Caki2 (cell line): ENCODE data around the gene PIK3CD. TPM values are rescaled to one million over a fixed set of nuclear protein-coding genes. Genes with fewer than 3 reads are reported as not detected.
"Not testable (repeated sequence)": the region's sequence is repeated elsewhere in the genome, so short reads cannot be mapped to it uniquely, and the experiment has no call there.

ENCODE experiments used
- DNase-seq: peaks from one replicate; pipeline ENCODE4 v3.0.0-alpha.2; 2015; ENCODE audit warnings: low read depth
- in situ Hi-C: cut with HindIII; loops from 2 replicates; pipeline ENCODE4 v1.10.0; 2016; ENCODE audit warnings: low sequenced_read_pairs, low pct_unique_long_range_greater_than_20kb, mixed read lengths
- total RNA-seq: library from RNA; depleted of rRNA; stranded (reverse); fragments of >200 nt; shearing (Covaris generic); gene quantifications from 2 replicates; pipeline ENCODE4 v1.2.3, GENCODE V29; 2014; ENCODE audit warnings: low replicate concordance

The PIK3CD gene
- total RNA-seq, 1 experiment from 2014 or later: 7.0 TPM

DNA sequence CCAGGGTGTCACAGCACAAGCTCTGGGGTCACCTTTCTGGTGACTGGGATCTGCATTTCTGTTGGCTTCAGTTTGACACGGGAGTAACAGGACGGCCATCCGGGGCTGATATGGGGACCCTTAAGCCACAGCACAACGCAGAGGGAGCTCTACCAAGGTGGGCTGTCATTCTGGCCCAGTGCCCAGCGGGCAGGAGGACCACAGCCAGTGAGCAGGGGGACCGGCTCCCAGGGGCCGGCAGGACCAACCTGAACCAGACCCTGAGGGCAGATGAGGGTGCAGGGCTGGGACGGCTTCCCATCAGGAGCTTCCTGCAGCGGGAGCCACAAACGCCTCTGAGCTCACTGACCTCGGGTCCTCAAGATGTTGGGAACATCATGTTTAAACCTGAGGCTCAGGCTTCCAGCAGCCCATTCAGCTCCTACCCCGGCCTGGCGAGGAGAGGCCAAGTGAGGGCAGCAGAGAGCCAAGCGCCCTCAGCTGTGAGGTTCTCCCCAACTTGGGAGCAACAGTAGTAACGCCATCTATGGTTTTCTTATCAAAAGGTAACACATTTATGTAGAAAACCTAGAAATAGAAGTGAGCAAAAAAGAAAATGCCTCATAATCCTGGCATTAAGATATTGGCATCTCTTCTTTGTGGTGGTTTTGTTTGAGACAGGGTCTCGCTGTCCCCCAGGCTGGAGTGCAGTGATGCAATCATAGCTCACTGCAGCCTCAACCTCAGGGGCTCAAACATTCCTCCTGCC lies 36.0 kb upstream of the PIK3CD start:
- DNase-seq: no peak
- in situ Hi-C loops: no loop called here

DNA sequence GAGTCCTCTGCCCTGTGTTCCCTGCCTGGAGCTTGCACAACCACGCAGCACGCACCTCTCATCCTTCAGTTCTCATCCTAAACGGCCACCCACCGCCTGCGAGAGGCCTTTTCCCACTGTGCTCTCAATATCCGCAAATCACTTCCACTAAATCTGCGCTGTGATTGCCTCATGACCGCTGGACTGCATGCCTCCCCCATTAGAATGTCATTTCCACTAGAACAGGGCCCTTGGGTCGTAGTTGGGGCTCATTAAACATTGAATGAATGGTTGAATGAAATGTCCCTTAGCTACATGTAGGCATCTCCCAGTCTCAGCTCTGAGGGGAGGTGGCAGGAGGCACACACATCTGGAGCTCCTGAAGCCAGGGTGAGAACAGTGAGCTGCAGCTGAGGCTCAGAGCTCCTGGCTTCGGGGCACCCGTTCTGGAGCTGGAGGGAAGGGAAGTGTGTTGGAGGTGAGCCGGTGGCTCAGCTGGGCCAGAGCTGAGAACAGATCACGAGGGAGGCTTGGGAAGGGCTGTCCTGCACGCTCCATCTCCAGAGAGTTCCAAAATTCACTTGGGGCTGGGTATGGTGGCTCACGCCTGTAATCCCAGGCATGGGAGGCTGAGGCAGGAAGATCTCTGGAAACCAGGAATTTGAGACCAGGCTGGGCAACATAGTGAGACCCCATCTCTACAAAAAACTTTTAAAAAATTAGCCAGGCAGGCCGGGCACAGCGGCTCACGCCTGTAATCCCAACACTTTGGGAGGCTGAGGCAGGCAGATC lies 32.4 kb upstream of the PIK3CD start:
- DNase-seq: no peak
- in situ Hi-C loops: no loop called here

DNA sequence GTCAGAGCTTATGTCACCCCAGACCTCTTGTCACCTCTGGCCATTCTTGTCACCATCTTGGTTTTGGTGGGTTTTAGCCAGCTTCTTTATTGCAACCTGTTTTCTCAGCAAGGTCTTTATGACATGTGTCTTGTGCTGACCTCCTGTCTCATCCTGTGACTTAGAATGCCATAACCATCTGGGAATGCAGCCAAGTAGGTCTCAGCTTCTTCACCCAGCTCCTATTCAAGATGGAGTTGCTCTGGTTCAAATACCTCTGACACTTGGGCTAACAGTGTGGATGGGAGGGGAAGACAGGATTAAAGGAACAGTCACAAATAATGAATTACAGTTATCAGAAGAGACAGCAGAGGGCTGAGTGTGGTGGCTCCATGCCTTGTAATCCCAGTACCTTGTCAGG lies 30.5 kb upstream of the PIK3CD start:
- in situ Hi-C loops: no loop called here
- no peak for DNase-seq

DNA sequence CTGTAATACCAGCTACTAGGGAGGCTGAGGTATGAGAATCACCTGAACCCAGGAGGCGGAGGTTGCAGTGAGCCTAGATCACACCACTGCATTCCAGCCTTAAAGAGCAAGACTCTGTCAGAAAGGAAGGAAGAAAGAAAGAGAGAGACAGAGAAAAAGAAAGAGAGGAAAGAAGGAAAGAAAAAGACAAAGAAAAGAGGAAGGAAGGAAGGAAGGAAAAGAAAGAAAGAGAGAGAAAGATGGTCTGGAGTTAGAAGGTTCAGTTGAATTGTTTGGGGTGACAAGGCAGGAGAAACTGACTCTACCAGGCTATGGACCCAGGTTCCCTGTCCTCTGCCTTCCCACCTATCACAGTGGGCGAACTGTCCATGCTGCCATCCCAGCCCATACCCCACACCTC lies 27.4 kb upstream of the PIK3CD start:
- no peak for DNase-seq
- in situ Hi-C loops: no loop called here

DNA sequence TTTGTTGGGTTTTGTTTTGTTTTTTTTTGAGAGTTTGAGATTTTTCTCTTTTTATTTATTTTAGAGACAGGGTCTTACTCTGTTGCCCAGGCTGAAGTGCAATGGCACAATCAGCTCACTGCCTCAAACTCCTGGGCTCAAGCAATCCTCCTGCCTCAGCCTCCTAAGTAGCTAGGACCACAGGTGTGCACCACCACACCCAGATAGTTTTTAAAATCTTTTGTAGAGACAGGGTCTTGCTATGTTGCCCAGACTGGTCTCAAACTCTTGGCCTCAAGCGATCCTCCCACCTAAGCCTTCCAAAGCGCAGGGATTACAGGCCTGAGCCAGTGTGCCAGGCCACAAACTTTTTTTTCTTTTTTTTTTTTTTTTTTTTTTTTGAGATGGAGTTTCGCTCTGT lies 26.5 kb upstream of the PIK3CD start:
- DNase-seq, in situ Hi-C loops: not testable (repeated sequence)

DNA sequence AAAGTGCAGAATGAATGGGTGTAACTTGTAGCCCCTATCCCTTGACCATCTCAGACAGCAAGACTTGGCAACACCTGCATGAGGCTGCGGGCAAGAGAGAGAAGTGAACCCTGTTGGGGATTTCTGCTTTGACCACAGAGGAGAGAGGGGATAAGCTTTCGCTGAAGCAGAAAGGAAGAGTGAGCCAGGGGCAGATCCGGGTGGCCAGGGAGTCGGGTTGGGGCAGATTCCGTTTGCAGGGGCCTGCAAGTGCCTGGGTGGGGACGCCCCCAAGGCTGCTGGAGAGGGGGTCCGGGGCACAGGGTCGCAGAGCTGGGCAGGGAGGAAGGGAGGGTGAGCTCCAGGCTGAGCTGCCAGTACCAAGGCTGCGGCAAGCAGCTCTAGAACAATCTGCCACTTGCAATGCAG lies 25.3 kb upstream of the PIK3CD start:
- DNase-seq: no peak
- in situ Hi-C loops: no loop called here

DNA sequence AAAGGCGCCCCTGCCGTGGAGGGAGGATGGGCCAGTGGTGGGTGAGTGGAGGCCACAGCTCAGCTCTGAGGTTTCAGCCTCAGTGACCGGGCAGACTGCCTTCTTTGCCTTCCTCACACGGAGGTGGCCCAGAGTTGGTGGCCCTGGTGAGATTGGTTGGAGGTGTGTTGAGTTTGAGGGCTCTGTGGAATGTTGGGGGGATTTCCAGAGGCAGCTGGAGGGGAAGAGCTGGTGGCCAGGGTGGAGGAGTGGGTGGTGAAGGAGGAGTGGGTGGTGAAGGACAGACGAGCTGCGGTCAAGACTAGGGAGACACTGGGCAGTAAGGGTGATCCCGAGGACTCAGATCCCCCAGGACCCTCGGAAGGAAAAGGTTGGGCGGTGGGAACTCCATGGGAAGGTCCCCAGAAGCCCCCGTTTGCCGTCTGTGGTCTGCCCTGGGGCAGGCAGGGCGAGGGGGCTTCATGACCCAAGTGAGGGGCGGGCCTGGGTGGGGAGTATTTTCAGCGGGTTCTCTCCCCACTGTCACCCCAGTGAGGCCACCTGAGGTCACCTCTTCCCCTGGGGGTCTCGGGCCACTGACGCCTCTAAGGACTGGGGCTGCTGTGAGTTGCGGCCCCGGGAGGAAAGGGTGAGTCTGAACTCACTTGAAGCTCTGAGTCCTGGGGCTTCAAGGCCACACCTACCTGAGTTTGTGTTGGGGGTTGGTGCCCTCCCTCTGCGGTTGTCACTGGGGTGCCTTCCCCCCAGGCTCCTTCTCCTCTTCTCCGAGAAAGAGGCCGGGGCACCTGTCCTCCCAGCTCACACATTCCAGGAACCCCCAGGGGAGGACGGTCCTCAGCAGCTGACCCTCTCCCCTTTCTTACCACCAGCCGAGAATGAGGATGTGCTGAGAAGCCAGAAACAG lies 22.7 kb upstream of the PIK3CD start:
- in situ Hi-C loops: no loop called here
- DNase-seq: no peak

DNA sequence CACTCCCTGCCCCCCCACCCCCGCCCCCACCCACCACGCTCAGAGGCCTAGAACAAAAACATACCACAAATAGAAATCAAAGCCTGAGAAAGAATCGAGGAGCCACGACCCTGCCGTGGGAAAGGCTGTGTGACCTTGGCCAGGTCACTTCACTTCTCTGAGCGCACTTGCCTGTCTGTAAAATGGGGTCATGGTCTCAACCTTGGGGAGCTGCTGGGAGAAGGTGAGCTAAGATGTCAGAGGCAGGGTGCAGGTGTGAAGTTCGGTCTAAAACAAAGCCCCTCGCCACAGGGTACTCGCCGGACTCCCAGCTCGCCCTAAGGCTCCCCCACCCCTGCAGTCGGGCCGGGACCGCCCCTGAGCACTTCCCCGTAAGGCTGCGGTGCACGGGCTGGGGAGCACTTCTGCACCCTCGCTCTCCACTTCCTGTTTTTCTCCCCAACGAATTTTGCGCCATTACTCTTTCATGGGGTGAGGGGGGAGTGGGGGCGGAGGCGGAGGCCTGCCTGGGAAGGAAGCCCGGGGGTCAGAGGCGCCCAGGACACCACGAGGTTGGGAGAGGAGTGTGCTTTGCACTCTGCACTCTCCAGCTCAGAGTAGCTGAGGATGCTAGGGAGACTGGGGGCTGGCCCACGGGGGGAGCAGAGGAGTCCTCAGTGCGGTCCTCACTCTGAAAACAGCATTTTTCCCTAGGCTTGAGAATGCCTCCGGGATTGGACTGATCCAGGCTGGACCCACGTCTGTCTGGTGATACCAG lies 21.9 kb upstream of the PIK3CD start:
- in situ Hi-C loops: no loop called here
- no peak for DNase-seq

DNA sequence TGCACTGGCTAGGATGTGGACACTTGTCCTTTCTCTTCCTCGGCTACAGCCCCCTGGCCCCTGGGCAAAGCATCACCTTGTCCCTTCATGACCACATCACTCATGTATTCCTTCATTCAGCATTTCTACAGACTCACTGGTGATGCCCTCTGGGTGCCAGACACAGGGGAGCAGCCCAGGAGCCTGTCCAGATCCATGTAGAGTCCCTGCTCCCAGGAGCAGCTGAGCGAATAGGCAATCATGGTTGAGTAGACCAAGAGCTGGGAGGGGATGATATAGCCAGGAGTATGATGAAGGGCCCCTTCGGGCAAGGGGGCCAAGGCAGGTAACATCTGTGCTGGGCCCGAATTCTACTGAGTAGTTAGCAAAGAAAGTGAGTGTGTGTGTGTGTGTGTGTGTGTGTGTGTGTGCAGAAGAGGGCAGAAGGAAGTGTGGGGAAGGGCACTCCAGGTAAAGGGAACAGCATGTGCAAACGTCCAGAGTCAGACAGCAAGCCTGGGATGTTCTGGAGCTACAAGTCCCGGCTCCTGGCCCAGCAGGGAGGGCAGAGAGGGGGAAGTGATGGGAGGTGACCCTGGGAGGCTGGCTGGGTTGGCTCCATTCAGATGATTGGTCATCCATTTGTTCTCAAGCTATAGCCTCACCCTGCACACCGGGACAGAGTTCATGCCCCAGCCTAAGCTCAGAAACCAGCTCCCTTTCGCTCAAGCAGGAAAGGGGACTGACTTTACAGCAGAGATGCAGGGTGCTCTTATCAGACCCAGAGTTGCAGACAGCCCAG lies 21.0 kb upstream of the PIK3CD start:
- in situ Hi-C loops: no loop called here
- no peak for DNase-seq

DNA sequence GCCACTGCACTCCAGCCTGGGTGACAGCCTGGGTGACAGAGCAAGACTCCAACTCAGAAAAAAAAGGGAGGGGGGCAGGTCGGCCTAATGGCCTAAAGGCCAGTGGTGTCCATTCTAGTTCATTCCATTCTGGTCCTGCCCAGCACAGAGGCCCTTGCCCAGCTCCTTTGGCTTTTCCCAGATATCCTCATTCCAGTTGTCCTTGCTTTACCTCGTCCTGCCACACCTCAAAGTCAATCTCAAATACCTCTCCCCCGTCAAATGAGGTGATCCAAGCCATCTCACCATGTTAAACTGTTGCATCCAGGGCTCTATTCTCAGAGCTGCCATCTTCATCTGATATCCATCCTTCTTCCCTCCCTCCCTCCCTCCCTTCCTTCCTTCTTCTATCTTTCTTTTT lies 19.9 kb upstream of the PIK3CD start:
- in situ Hi-C loops: no loop called here
- no peak for DNase-seq

DNA sequence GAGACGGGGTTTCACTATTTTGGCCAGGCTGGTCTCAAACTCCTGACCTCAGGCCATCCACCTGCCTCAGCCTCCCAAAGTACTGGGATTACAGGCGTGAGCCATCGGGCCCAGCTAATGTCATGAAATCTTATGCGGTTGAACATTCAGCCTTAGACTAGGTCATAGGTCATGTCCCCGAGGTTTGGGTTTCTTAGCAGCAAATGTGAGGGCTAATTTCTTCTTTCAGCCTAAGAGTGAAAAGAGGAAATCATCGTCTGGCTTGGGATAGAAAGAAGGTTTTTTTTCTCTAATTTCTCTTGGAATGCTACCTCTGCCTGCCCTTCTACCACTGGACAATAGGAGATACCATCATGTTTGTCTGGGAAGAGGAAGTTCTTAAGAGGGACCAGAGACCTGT lies 18.0 kb upstream of the PIK3CD start:
- in situ Hi-C loops: no loop called here
- DNase-seq: no peak

DNA sequence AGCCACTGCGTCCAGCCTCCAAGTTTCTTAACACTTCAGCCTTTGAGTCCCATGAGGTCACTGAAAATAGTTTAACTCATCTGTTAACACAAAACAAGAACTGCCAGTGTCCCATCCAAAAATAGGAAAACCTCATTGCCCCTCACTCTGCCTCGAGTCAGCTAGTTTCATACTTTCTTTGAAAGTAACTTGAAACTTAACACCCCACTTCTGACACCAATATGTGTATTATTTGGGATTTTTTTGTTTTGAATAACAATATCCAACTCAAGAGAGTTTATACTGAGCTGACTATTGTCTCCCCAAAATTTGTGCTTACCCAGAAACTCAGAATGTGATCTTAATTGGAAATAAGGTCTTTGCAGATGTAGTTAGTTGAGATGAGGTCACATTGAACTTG lies 16.9 kb upstream of the PIK3CD start:
- no peak for DNase-seq
- in situ Hi-C loops: no loop called here

DNA sequence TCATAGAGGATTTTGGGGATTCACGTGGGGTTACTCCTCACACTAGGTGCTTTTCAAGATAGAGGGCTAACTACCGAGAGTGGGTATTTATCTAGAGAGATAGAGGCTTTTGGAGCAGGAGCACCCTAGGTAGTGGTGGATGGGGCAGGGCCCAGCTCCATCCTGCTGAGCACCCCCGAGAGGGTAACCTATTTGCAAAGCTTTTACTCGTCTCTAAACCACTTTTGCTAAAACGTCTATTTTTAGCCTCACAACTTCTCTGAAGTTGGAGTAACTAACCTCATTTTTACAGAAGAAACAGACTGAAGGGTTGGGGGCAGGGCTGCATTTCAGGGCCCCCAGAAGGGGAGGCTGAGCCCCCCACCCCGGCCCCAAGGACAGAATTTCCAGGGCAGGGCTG lies 12.3 kb upstream of the PIK3CD start:
- DNase-seq: no peak
- in situ Hi-C loops: no loop called here

DNA sequence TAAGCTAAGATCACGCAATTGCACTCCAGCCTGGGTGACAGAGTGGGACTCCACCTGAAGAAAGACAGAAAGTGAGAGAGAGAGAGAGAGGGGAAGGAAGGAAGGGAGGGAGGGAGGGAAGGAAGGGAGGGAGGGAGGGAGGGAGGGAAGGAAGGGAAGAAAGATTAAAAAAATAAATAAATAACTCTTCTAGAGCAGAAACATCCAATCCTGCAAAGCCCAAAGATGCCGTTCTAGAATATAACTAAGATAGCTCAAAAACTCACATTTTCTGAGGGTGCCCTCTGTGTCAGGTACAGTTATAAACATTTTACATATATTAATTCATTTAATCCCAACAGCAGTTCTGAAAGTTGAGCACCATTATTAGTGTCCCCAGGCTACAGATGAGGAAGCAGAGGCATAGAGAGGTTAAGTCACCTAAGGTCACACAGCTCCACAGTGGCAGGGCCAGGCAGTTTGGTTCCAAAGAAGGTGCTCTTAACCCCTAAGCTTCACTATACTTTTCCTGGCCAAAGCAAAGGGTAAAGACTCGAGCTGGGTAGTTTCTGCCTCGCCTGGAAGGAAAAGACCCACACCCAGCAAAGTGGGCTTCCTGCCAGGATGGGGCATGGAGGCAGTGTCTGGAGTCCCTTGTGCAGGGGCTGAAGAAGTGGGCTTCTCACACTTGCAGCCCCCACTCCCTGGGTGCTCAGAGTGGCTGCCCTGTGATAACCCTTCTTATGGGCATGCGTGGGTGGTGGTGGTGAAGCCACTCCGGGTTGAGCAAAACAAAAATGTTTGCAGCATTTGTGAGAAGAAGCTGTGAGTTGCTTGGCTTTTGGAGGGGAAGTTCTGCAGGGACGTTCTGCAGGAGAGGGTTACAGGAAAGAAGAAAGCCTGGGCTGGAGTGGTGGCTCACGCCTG lies 7.9 kb upstream of the PIK3CD start:
- in situ Hi-C loops: no loop called here

DNA sequence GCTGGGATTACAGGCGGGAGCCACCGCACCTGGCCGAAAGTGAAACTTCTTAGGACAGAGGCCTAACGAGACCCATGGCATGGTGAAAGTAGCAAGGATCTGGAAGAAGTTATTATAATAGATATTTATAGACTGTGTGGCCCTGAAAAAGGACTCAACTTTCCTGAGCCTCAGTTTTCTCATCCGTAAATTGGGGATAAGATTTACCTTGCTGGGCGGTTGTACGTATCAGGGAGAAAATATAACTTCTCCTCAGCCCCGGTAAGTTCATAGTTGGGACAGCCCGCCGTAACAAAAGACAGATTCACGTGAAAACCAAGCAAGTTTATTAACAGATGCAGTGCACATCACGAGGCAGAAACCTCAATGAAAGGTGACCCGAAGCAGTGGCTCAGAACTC lies 5.5 kb upstream of the PIK3CD start:
- no peak for DNase-seq
- in situ Hi-C loops: no loop called here

More for the DNA sequence above, 7.9 kb upstream of the PIK3CD start:
- DNase-seq: no peak

DNA sequence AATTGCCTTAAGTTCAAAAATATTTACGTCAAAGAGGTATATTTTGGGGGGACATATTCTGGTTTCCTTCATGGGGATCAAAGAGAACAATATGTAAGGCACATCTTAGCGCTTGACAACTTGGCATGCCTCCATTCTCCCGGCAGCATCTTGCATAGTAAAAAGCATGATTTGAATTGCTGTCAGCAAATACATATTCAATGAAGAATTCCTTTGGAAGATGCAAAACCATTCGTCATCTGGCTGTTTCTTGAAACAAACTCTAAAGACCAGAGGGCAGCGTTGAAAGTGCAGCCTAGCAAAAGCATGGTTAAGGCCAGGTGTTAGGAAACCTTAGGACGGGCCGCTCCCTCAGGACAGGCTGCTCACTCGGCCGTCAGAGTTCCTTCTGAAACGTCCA lies 3.4 kb upstream of the PIK3CD start:
- in situ Hi-C loops: no loop called here
- DNase-seq: no peak

DNA sequence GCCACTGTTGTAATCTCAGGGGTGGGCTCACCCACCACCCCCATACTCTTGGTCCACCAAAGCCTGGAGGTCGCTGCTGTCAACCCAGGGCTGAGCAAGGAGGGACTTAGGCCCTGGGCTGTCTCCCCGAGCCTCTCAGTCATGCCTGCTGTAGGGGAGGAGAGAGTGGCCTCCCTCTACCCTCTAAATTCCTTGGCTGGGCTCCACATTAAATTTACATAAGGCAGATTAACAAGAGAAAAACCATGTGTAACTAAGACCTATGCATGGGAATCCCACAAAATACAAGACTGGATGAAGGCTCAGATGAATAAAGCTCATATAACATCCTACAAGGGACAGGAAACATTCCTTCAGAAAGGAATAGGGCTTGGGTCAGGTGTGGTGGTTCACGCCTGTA lies 1.8 kb upstream of the PIK3CD start:
- DNase-seq: no peak
- in situ Hi-C loops: no loop called here
